BLaER1 (cell line): ENCODE results near the gene SEMA4B.
A peak's percentile ranks its signal among the peaks of the same experiment; 100 is the strongest.
"Not testable (repeated sequence)": the region's sequence is repeated elsewhere in the genome, so short reads cannot be mapped to it uniquely, and the experiment has no call there.

Experiments used
- H3K27ac ChIP-seq: shearing (Covaris generic); formaldehyde crosslinking; 2 replicates; pipeline ENCODE4 v1.8.1; 2022
- H3K27me3 ChIP-seq: shearing (Covaris generic); formaldehyde crosslinking; 2 replicates; pipeline ENCODE4 v1.8.1; 2022
- H3K36me3 ChIP-seq: shearing (Covaris generic); formaldehyde crosslinking; 2 replicates; pipeline ENCODE4 v1.8.1; 2022
- H3K4me1 ChIP-seq: shearing (Covaris generic); formaldehyde crosslinking; 2 replicates; pipeline ENCODE4 v1.8.1; 2022
- H3K4me2 ChIP-seq: shearing (Covaris generic); formaldehyde crosslinking; 2 replicates; pipeline ENCODE4 v1.8.1; 2022
- H3K4me3 ChIP-seq: shearing (Covaris generic); formaldehyde crosslinking; 2 replicates; pipeline ENCODE4 v1.8.1; 2022
- H3K9ac ChIP-seq: shearing (Covaris generic); formaldehyde crosslinking; 2 replicates; pipeline ENCODE4 v1.8.1; 2022
- H3K9me3 ChIP-seq: shearing (Covaris generic); formaldehyde crosslinking; 2 replicates; pipeline ENCODE4 v1.8.1; 2022
- H4K20me1 ChIP-seq: shearing (Covaris generic); formaldehyde crosslinking; 2 replicates; pipeline ENCODE4 v1.8.1; 2022
- Cebpa-rat ChIP-seq: shearing (Covaris generic); IDR thresholded peaks from 2 replicates; pipeline ENCODE4 v1.8.1; 2022

SEMA4B gene

GRCh38 chr15:90178468-90179435 lies 22.4 kb upstream of the SEMA4B start:
- no peak overlapping the region for H3K9ac ChIP-seq
- peak overlapping the region; percentile 41 for H3K27ac ChIP-seq
- no peak for TF ChIP-seq Cebpa-rat
- no peaks in the 10 kb centered on the region for H3K9me3 ChIP-seq
- peak overlapping the region; percentile 66 for H3K4me2 ChIP-seq
- H3K4me3 ChIP-seq: no peak overlapping the region
- peaks cover 57% of the 10 kb centered on the region for H3K4me1 ChIP-seq
- no peaks in the 10 kb centered on the region for H3K27me3 ChIP-seq
- no peaks in the 10 kb centered on the region for H3K36me3 ChIP-seq
- no peaks in the 10 kb centered on the region for H4K20me1 ChIP-seq

- Histone ChIP-seq H3K4me1 (peaks cover 66% of the 10 kb centered on the region), H3K9ac (no peak overlapping the region), H3K36me3 (no peaks in the 10 kb centered on the region), H3K4me2 (peak overlapping the region; percentile 41), H3K27me3 (no peaks in the 10 kb centered on the region), H3K9me3 (no peaks in the 10 kb centered on the region), H3K4me3 (no peak overlapping the region), H3K27ac (no peak overlapping the region), H4K20me1 (no peaks in the 10 kb centered on the region)
- no peak for TF ChIP-seq Cebpa-rat
Measured at GRCh38 chr15:90181776-90182175, 19.4 kb upstream of the SEMA4B start.

- Histone ChIP-seq H3K9me3 (no peaks in the 10 kb centered on the region), H3K4me3 (peak overlapping the region; percentile 75), H3K4me2 (peak overlapping the region; percentile 82), H3K9ac (peak overlapping the region; percentile 72; the same call in 1 of the 2 replicates), H3K4me1 (peaks cover 77% of the 10 kb centered on the region), H4K20me1 (no peaks in the 10 kb centered on the region), H3K27ac (peak overlapping the region; percentile 82), H3K36me3 (no peaks in the 10 kb centered on the region), H3K27me3 (no peaks in the 10 kb centered on the region)
- TF ChIP-seq Cebpa-rat: no peak
Measured at GRCh38 chr15:90184119-90184785, 16.9 kb upstream of the SEMA4B start.

GRCh38 chr15:90184786-90185704 lies 16.1 kb upstream of the SEMA4B start:
- no peak for TF ChIP-seq Cebpa-rat
- no peaks in the 10 kb centered on the region for H4K20me1 ChIP-seq
- no peaks in the 10 kb centered on the region for H3K27me3 ChIP-seq
- H3K4me1 ChIP-seq: peaks cover 80% of the 10 kb centered on the region
- peak overlapping the region; percentile 82 for H3K27ac ChIP-seq
- H3K4me3 ChIP-seq: peak overlapping the region; percentile 75
- no peaks in the 10 kb centered on the region for H3K36me3 ChIP-seq
- H3K4me2 ChIP-seq: peak overlapping the region; percentile 82
- no peaks in the 10 kb centered on the region for H3K9me3 ChIP-seq
- H3K9ac ChIP-seq: peak overlapping the region; percentile 72

- Histone ChIP-seq H3K4me1 (peaks cover 90% of the 10 kb centered on the region), H3K4me2 (peak overlapping the region; percentile 45; the same call in 1 of the 2 replicates), H3K36me3 (no peaks in the 10 kb centered on the region), H3K27me3 (no peaks in the 10 kb centered on the region), H4K20me1 (no peaks in the 10 kb centered on the region), H3K27ac (peak overlapping the region; percentile 33), H3K9me3 (no peaks in the 10 kb centered on the region), H3K9ac (peak overlapping the region; percentile 1; the same call in 1 of the 2 replicates), H3K4me3 (no peak overlapping the region)
- no peak for TF ChIP-seq Cebpa-rat
Measured at GRCh38 chr15:90187257-90187868, 13.8 kb upstream of the SEMA4B start.

GRCh38 chr15:90188065-90188464 lies 13.1 kb upstream of the SEMA4B start:
- not testable (repeated sequence) for H3K4me3 ChIP-seq, H3K9ac ChIP-seq, H4K20me1 ChIP-seq, H3K9me3 ChIP-seq, H3K27me3 ChIP-seq, H3K36me3 ChIP-seq
- Histone ChIP-seq H3K4me2 (peak overlapping the region; percentile 97), H3K27ac (peak overlapping the region; percentile 98), H3K4me1 (peaks cover 90% of the 10 kb centered on the region)

GRCh38 chr15:90188914-90189748 lies 12.0 kb upstream of the SEMA4B start:
- TF ChIP-seq Cebpa-rat: no peak
- H3K9me3 ChIP-seq: no peaks in the 10 kb centered on the region
- no peak overlapping the region for H3K4me3 ChIP-seq
- no peaks in the 10 kb centered on the region for H3K27me3 ChIP-seq
- no peaks in the 10 kb centered on the region for H4K20me1 ChIP-seq
- peak overlapping the region; percentile 91 for H3K9ac ChIP-seq
- H3K4me2 ChIP-seq: peak overlapping the region; percentile 97
- H3K27ac ChIP-seq: peak overlapping the region; percentile 98
- H3K4me1 ChIP-seq: peaks cover 92% of the 10 kb centered on the region
- no peaks in the 10 kb centered on the region for H3K36me3 ChIP-seq

GRCh38 chr15:90189781-90190467 lies 11.2 kb upstream of the SEMA4B start:
- no peak for TF ChIP-seq Cebpa-rat
- no peaks in the 10 kb centered on the region for H4K20me1 ChIP-seq
- peak overlapping the region; percentile 91 for H3K9ac ChIP-seq
- H3K27me3 ChIP-seq: no peaks in the 10 kb centered on the region
- H3K4me1 ChIP-seq: peaks cover 95% of the 10 kb centered on the region
- peak overlapping the region; percentile 98 for H3K27ac ChIP-seq
- H3K4me3 ChIP-seq: peak overlapping the region; percentile 53; the same call in 1 of the 2 replicates
- H3K36me3 ChIP-seq: no peaks in the 10 kb centered on the region
- H3K4me2 ChIP-seq: peak overlapping the region; percentile 97
- no peaks in the 10 kb centered on the region for H3K9me3 ChIP-seq
